ENCODE data around the gene SLC1A7. TPM values are rescaled to one million over a fixed set of nuclear protein-coding genes. Genes with fewer than 3 reads are reported as not detected.

Gene SLC1A7
- total RNA-seq = under 1 TPM in 1 of 4 donors, not detected in 3; 0.24 TPM

- no peak within 1 kb of the TSS for H3K4me3 ChIP-seq
- peak within 1 kb of the TSS; percentile 55 to 80 for H3K27ac ChIP-seq
- TF ChIP-seq POLR2A (IDR thresholded peaks at IDR 0.05) = no peak
- TF ChIP-seq CTCF (IDR thresholded peaks at IDR 0.05) = no peak
- H3K9me3 ChIP-seq = no peaks in the 10 kb centered on the region
- intact Hi-C loops (cut with DNase I; ENCODE audit: low total_unique reads) = no loop called here
- no peaks in the 10 kb centered on the region for H3K36me3 ChIP-seq
- no peaks in the 10 kb centered on the region for H3K27me3 ChIP-seq
- H3K4me1 ChIP-seq = no peaks in the 10 kb centered on the region
- DNase-seq = no peak
These were observed at the start of gene SLC1A7 for GRCh38 chr1:53142226-53142853. TSS of gene SLC1A7 (minus strand) at chr1:53142638. CDS start at chr1:53142449, 189 bp downstream.

- H3K27me3 ChIP-seq = no peaks in the 10 kb centered on the region
- no peak overlapping the region for H3K4me3 ChIP-seq
- H3K4me1 ChIP-seq = no peaks in the 10 kb centered on the region
- TF ChIP-seq CTCF (IDR thresholded peaks at IDR 0.05) = no peak
- no peak overlapping the region for H3K27ac ChIP-seq
- intact Hi-C loops (cut with DNase I; ENCODE audit: low total_unique reads) = loop anchor here (10.0 kb wide), 1 partner anchor 265 kb away; the partner anchor contains the start of genes ECHDC2 and SCP2
- H3K9me3 ChIP-seq = no peaks in the 10 kb centered on the region
- H3K36me3 ChIP-seq = no peaks in the 10 kb centered on the region
- no peak for DNase-seq
These were observed 47.8 kb upstream of the SLC1A7 start for GRCh38 chr1:53190210-53190611.

GRCh38 chr1:53189061-53189460 lies 46.6 kb upstream of the SLC1A7 start:
- H3K4me1 ChIP-seq = no peaks in the 10 kb centered on the region
- H3K27ac ChIP-seq = no peak overlapping the region
- no peaks in the 10 kb centered on the region for H3K36me3 ChIP-seq
- no peak for DNase-seq
- H3K9me3 ChIP-seq = no peaks in the 10 kb centered on the region
- no peak for TF ChIP-seq POLR2A (IDR thresholded peaks at IDR 0.05)
- no peak for TF ChIP-seq CTCF (IDR thresholded peaks at IDR 0.05)
- H3K27me3 ChIP-seq = no peaks in the 10 kb centered on the region
- intact Hi-C loops (cut with DNase I; ENCODE audit: low total_unique reads) = loop anchor here (10.0 kb wide), 1 partner anchor 124 kb away; the partner anchor contains the start of gene PODN
- no peak overlapping the region for H3K4me3 ChIP-seq

GRCh38 chr1:53188099-53188498 lies 45.7 kb upstream of the SLC1A7 start:
- H3K4me1 ChIP-seq = no peaks in the 10 kb centered on the region
- TF ChIP-seq CTCF (IDR thresholded peaks at IDR 0.05) (no peak), POLR2A (IDR thresholded peaks at IDR 0.05) (no peak)
- intact Hi-C loops (cut with DNase I; ENCODE audit: low total_unique reads) = loop anchor here (10.0 kb wide), 1 partner anchor 123 kb away; the partner anchor contains the start of gene PODN
- H3K4me3 ChIP-seq = no peak overlapping the region
- H3K9me3 ChIP-seq = no peaks in the 10 kb centered on the region
- H3K27me3 ChIP-seq = no peaks in the 10 kb centered on the region
- no peak for DNase-seq
- no peak overlapping the region for H3K27ac ChIP-seq
- H3K36me3 ChIP-seq = no peaks in the 10 kb centered on the region

- Histone ChIP-seq H3K27ac (no peak overlapping the region), H3K4me1 (peaks cover 4 to 7% of the 10 kb centered on the region in 2 donors), H3K27me3 (no peaks in the 10 kb centered on the region), H3K9me3 (no peaks in the 10 kb centered on the region), H3K4me3 (no peak overlapping the region), H3K36me3 (no peaks in the 10 kb centered on the region)
- no peak for DNase-seq
- intact Hi-C loops (cut with DNase I; ENCODE audit: low total_unique reads) = loop anchor here (10.0 kb wide), 1 partner anchor 123 kb away; the partner anchor contains the start of gene PODN
- TF ChIP-seq CTCF (IDR thresholded peaks at IDR 0.05) (no peak), POLR2A (IDR thresholded peaks at IDR 0.05) (no peak)
These were observed 45.0 kb upstream of the SLC1A7 start for GRCh38 chr1:53187401-53187800.

All from uterus (tissue), 4 donors.